ENCODE results near the gene MSI2. TPM values are rescaled to one million over a fixed set of nuclear protein-coding genes. Genes with fewer than 3 reads are reported as not detected.

MSI2 gene
- total RNA-seq, 2 experiments from 2014 or later: 131 to 164 TPM

GRCh38 chr17:57524839-57525568 is 268.7 kb downstream of the MSI2 start:
- H3K4me3 ChIP-seq (ENCODE audit: low read depth, low read length, poor library complexity, severe bottlenecking): peak overlapping the region; percentile 43
- H3K36me3 ChIP-seq (ENCODE audit: insufficient read depth, low read length): peaks cover 5% of the 10 kb centered on the region; the same call in 1 of the 2 replicates
- H3K4me1 ChIP-seq (ENCODE audit: insufficient read depth, low read length, poor library complexity, severe bottlenecking): peaks cover 84% of the 10 kb centered on the region
- CTCF ChIA-PET (ENCODE audit: unreplicated experiment): no interaction called here
- BruUV-seq (replicated peaks): no TSS peak
- peak overlapping the region; percentile 69 for H3K4me2 ChIP-seq (ENCODE audit: low read length)
- no peaks in the 10 kb centered on the region for H3K79me2 ChIP-seq (ENCODE audit: insufficient read depth, low read depth, low read length)
- POLR2A ChIA-PET: interaction anchor here (0.7 to 1.7 kb wide), 2 partner anchors 16 to 25 kb away, joined by 3 to 5 read pairs; no protein-coding TSS in a partner anchor
- peak overlapping the region; percentile 12; the same call in 1 of the 2 replicates for H2AFZ ChIP-seq (ENCODE audit: low read length)
- DNase-seq (ENCODE audit: low spot score): peak; percentile 84
- H3K9me2 ChIP-seq (ENCODE audit: insufficient read depth, low read length): no peaks in the 10 kb centered on the region
- no peaks in the 10 kb centered on the region for H3K9me3 ChIP-seq (ENCODE audit: low read length)
- intact Hi-C loops (cut with micrococcal nuclease; ENCODE audit: unreplicated experiment): no loop called here
- peak overlapping the region; percentile 91 for H3K27ac ChIP-seq (ENCODE audit: low read depth, low read length, poor library complexity, severe bottlenecking)
- TF ChIP-seq CTCF (conservative IDR thresholded peaks at IDR 0.05; ENCODE audit: low read length): no peak
- TF ChIP-seq EZH2phosphoT487 (IDR thresholded peaks at IDR 0.05; ENCODE audit: borderline replicate concordance, low read depth, low read length): no peak
- no peaks in the 10 kb centered on the region for H4K20me1 ChIP-seq (ENCODE audit: insufficient read depth, low read length)

GRCh38 chr17:57527221-57528057 is 271.1 kb downstream of the MSI2 start:
- Histone ChIP-seq H2AFZ (ENCODE audit: low read length) (no peak overlapping the region), H3K27ac (ENCODE audit: low read depth, low read length, poor library complexity, severe bottlenecking) (no peak overlapping the region), H3K4me3 (ENCODE audit: low read depth, low read length, poor library complexity, severe bottlenecking) (no peak overlapping the region), H3K4me1 (ENCODE audit: insufficient read depth, low read length, poor library complexity, severe bottlenecking) (peaks cover 95% of the 10 kb centered on the region), H3K9me3 (ENCODE audit: low read length) (no peaks in the 10 kb centered on the region), H3K9me2 (ENCODE audit: insufficient read depth, low read length) (no peaks in the 10 kb centered on the region), H3K36me3 (ENCODE audit: insufficient read depth, low read length) (peaks cover 7% of the 10 kb centered on the region; the same call in 1 of the 2 replicates), H3K79me2 (ENCODE audit: insufficient read depth, low read depth, low read length) (no peaks in the 10 kb centered on the region), H4K20me1 (ENCODE audit: insufficient read depth, low read length) (no peaks in the 10 kb centered on the region), H3K4me2 (ENCODE audit: low read length) (peak overlapping the region; percentile 69; the same call in 1 of the 2 replicates)
- DNase-seq (ENCODE audit: low spot score): no peak
- ChIA-PET POLR2A (interaction anchor here (0.5 to 1.1 kb wide), 3 partner anchors 32 to 267 kb away, joined by 3 read pairs; no protein-coding TSS in a partner anchor), CTCF (ENCODE audit: unreplicated experiment) (no interaction called here)
- intact Hi-C loops (cut with micrococcal nuclease; ENCODE audit: unreplicated experiment): no loop called here
- TF ChIP-seq EZH2phosphoT487 (IDR thresholded peaks at IDR 0.05; ENCODE audit: borderline replicate concordance, low read depth, low read length) (no peak), CTCF (conservative IDR thresholded peaks at IDR 0.05; ENCODE audit: low read length) (no peak)
- BruUV-seq (replicated peaks): no TSS peak
